Measurements from ENCODE around the gene TLCD2. TPM values are rescaled to one million over a fixed set of nuclear protein-coding genes. Genes with fewer than 3 reads are reported as not detected.
"Not testable (repeated sequence)": the region's sequence is repeated elsewhere in the genome, so short reads cannot be mapped to it uniquely, and the experiment has no call there.

The TLCD2 gene
- total RNA-seq, 1 experiment from 2014 or later: 12.0 TPM

DNA sequence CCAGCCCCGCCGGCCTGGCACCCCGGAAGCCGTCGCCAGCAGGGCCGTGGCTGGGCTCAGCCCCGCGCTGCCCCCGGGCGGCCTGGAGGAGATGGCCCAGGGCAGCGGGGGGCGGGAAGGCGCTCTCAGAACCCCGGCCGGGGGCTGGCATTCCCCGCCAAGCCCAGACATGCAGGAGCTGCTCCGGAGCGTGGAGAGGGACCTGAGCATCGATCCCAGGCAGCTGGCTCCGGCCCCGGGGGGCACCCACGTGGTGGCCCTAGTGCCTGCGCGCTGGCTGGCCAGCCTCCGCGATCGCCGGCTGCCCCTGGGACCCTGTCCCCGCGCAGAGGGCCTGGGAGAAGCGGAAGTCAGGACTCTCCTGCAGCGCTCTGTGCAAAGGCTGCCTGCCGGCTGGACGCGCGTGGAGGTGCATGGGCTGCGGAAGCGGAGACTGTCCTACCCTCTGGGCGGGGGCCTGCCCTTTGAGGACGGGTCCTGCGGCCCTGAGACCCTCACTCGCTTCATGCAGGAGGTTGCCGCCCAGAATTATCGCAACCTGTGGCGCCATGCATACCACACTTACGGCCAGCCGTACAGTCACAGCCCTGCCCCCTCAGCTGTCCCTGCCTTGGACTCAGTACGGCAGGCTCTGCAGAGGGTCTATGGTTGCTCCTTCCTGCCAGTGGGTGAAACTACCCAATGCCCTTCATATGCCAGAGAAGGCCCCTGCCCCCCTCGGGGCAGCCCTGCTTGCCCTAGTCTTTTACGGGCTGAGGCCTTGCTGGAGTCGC is 14.9 kb upstream of the TLCD2 start:
- Histone ChIP-seq H3K27me3 (replicated peaks; ENCODE audit: control insufficient read depth, insufficient read depth, low read length) (no peaks in the 10 kb centered on the region), H3K4me1 (peaks cover 7% of the 10 kb centered on the region), H3K36me3 (ENCODE audit: control insufficient read depth, insufficient read depth, low read length) (peaks cover 2% of the 10 kb centered on the region; the same call in 1 of the 2 replicates), H3K4me3 (ENCODE audit: low read depth, low read length) (peak overlapping the region; percentile 61), H3K9me3 (no peaks in the 10 kb centered on the region)
- CTCF ChIA-PET: interaction anchor here (0.6 kb wide), 1 partner anchor 264 kb away, joined by 3 read pairs; no protein-coding TSS in a partner anchor
- no TSS peak for BruUV-seq (replicated peaks)
- H3K4me3 Mint-ChIP-seq (ENCODE audit: unreplicated experiment): peak overlapping the region; percentile 71
- no peak for DNase-seq
- H3K9me3 Mint-ChIP-seq (ENCODE audit: unreplicated experiment): no peaks in the 10 kb centered on the region
- POLR2A ChIA-PET: interaction anchor here (0.6 to 1.8 kb wide), 3 partner anchors 9 to 140 kb away, joined by 4 to 9 read pairs (median 4); no protein-coding TSS in a partner anchor
- H3K27ac Mint-ChIP-seq (ENCODE audit: unreplicated experiment): no peak overlapping the region
- intact Hi-C loops (cut with micrococcal nuclease; ENCODE audit: unreplicated experiment): no loop called here
- peaks cover 12% of the 10 kb centered on the region for H3K36me3 Mint-ChIP-seq (ENCODE audit: insufficient read depth, unreplicated experiment)
- no peaks in the 10 kb centered on the region for H3K4me1 Mint-ChIP-seq (ENCODE audit: low read depth, unreplicated experiment)
- no peaks in the 10 kb centered on the region for H3K27me3 Mint-ChIP-seq (ENCODE audit: insufficient read depth, unreplicated experiment)
- TF ChIP-seq, protein P1, sequence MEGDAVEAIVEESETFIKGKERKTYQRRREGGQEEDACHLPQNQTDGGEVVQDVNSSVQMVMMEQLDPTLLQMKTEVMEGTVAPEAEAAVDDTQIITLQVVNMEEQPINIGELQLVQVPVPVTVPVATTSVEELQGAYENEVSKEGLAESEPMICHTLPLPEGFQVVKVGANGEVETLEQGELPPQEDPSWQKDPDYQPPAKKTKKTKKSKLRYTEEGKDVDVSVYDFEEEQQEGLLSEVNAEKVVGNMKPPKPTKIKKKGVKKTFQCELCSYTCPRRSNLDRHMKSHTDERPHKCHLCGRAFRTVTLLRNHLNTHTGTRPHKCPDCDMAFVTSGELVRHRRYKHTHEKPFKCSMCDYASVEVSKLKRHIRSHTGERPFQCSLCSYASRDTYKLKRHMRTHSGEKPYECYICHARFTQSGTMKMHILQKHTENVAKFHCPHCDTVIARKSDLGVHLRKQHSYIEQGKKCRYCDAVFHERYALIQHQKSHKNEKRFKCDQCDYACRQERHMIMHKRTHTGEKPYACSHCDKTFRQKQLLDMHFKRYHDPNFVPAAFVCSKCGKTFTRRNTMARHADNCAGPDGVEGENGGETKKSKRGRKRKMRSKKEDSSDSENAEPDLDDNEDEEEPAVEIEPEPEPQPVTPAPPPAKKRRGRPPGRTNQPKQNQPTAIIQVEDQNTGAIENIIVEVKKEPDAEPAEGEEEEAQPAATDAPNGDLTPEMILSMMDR (IDR thresholded peaks at IDR 0.05; ENCODE audit: insufficient read depth in 1 of 2, low read depth in 1 of 2, low read length in 1 of 2, severe bottlenecking in 1 of 2, unreplicated experiment in 1 of 2): no peak

- POLR2A ChIA-PET: interaction anchor here (0.6 to 1.8 kb wide), 5 partner anchors 8 to 522 kb away, joined by 3 to 9 read pairs (median 4); no protein-coding TSS in a partner anchor
- Histone ChIP-seq H3K9me3 (no peaks in the 10 kb centered on the region), H3K36me3 (ENCODE audit: control insufficient read depth, insufficient read depth, low read length) (peaks cover 2% of the 10 kb centered on the region; the same call in 1 of the 2 replicates), H3K27me3 (replicated peaks; ENCODE audit: control insufficient read depth, insufficient read depth, low read length) (no peaks in the 10 kb centered on the region), H3K4me3 (ENCODE audit: low read depth, low read length) (peak within 1 kb of the TSS; percentile 61), H3K4me1 (peaks cover 7% of the 10 kb centered on the region)
- Mint-ChIP-seq H3K9me3 (ENCODE audit: unreplicated experiment) (no peaks in the 10 kb centered on the region), H3K4me1 (ENCODE audit: low read depth, unreplicated experiment) (no peaks in the 10 kb centered on the region), H3K27me3 (ENCODE audit: insufficient read depth, unreplicated experiment) (no peaks in the 10 kb centered on the region), H3K27ac (ENCODE audit: unreplicated experiment) (peak within 1 kb of the TSS; percentile 53), H3K4me3 (ENCODE audit: unreplicated experiment) (peak within 1 kb of the TSS; percentile 71), H3K36me3 (ENCODE audit: insufficient read depth, unreplicated experiment) (peaks cover 12% of the 10 kb centered on the region)
- TF ChIP-seq, protein P1 (IDR thresholded peaks at IDR 0.05; ENCODE audit: insufficient read depth in 1 of 2, low read depth in 1 of 2, low read length in 1 of 2, severe bottlenecking in 1 of 2, unreplicated experiment in 1 of 2): no peak
- CTCF ChIA-PET: interaction anchor here (0.6 to 1.7 kb wide), 2 partner anchors 60 to 263 kb away, joined by 3 to 5 read pairs; no protein-coding TSS in a partner anchor
- intact Hi-C loops (cut with micrococcal nuclease; ENCODE audit: unreplicated experiment): no loop called here
- DNase-seq: peak; percentile 91 to 92
- BruUV-seq (replicated peaks): no TSS peak
These were observed 14.2 kb upstream of the TLCD2 start, which contains the start of gene WDR81 for GRCh38 chr17:1724351-1724868. WDR81 (plus strand) TSS chr17:1724704; CDS start chr17:1724960, 256 bp downstream.

GRCh38 chr17:1722022-1722421 is 11.8 kb upstream of the TLCD2 start:
- BruUV-seq (replicated peaks); H3K27ac Mint-ChIP-seq (ENCODE audit: unreplicated experiment); H3K4me3 ChIP-seq (ENCODE audit: low read depth, low read length); H3K27me3 Mint-ChIP-seq (ENCODE audit: insufficient read depth, unreplicated experiment); H3K9me3 Mint-ChIP-seq (ENCODE audit: unreplicated experiment); H3K27me3 ChIP-seq (replicated peaks; ENCODE audit: control insufficient read depth, insufficient read depth, low read length); H3K9me3 ChIP-seq; DNase-seq; H3K4me3 Mint-ChIP-seq (ENCODE audit: unreplicated experiment); intact Hi-C loops (cut with micrococcal nuclease; ENCODE audit: unreplicated experiment); POLR2A ChIA-PET; H3K36me3 ChIP-seq (ENCODE audit: control insufficient read depth, insufficient read depth, low read length): not testable (repeated sequence)
- H3K4me1 ChIP-seq: peaks cover 12% of the 10 kb centered on the region
- peaks cover 11% of the 10 kb centered on the region for H3K4me1 Mint-ChIP-seq (ENCODE audit: low read depth, unreplicated experiment)
- CTCF ChIA-PET: interaction anchor here (0.7 to 3.4 kb wide), 5 partner anchors 8 to 143 kb away, joined by 3 to 40 read pairs (median 6); no protein-coding TSS in a partner anchor
- H3K36me3 Mint-ChIP-seq (ENCODE audit: insufficient read depth, unreplicated experiment): peaks cover 21% of the 10 kb centered on the region
